Activated naive CD8-positive, alpha-beta T cell treated with anti-CD3 and anti-CD28 coated beads, Interleukin-2, amount 10 ng/mL, durations not matched to agents 7 days and 5 days (primary cell): ENCODE results near the gene PDE8A. TPM values are rescaled to one million over a fixed set of nuclear protein-coding genes. Genes with fewer than 3 reads are reported as not detected.

ENCODE experiments used
- ATAC-seq: fragments of 150-1000 bp; cut with Tn5 transposase; one replicate; pipeline ENCODE4 v1.10.0; 2021; ENCODE audit warnings: low read depth, moderate library complexity
- POLR2A ChIA-PET: fragments of 350-600 bp; sonication (Branson Sonifier 250); formaldehyde crosslinking; loops from one replicate; lab custom pipeline; 2021; ENCODE audit warnings: antibody characterized with exemption; lab: Charles Lee
- DNase-seq: peaks from one replicate; pipeline ENCODE4 v3.0.0; 2021
- H3K27ac Mint-ChIP-seq: one replicate; pipeline ENCODE4 v1.8.0; 2022; ENCODE audit warnings: mild to moderate bottlenecking, mixed read lengths
- H3K27me3 Mint-ChIP-seq: one replicate; pipeline ENCODE4 v1.8.0; 2022; ENCODE audit warnings: mild to moderate bottlenecking, moderate library complexity, mixed read lengths
- H3K36me3 Mint-ChIP-seq: one replicate; pipeline ENCODE4 v1.8.0; 2021; ENCODE audit warnings: mild to moderate bottlenecking, mixed read lengths
- H3K4me1 Mint-ChIP-seq: one replicate; pipeline ENCODE4 v1.8.0; 2021; ENCODE audit warnings: mixed read lengths
- H3K4me3 Mint-ChIP-seq: one replicate; pipeline ENCODE4 v1.8.0; 2022; ENCODE audit warnings: mild to moderate bottlenecking, moderate library complexity, mixed read lengths
- H3K9me3 Mint-ChIP-seq: one replicate; pipeline ENCODE4 v1.8.0; 2021; ENCODE audit warnings: mixed read lengths
- total RNA-seq, 2 experiments: library from RNA; stranded (reverse); gene quantifications; one replicate each; pipeline ENCODE4 v1.2.3, GENCODE V29; 2021

Gene PDE8A
- total RNA-seq, result 10 to 100 TPM; 22.3 to 27.7 TPM

GRCh38 chr15:84981711-84982300, at the start of gene PDE8A:
PDE8A (plus strand) TSS chr15:84981856; CDS start chr15:84982163, 307 bp downstream.
- ATAC-seq (peak; percentile 11), DNase-seq (peak; percentile 76)
- Mint-ChIP-seq H3K9me3 (no peaks in the 10 kb centered on the region), H3K4me1 (peaks cover 43% of the 10 kb centered on the region), H3K4me3 (peak within 1 kb of the TSS; percentile 96), H3K27ac (peak within 1 kb of the TSS; percentile 95), H3K36me3 (no peaks in the 10 kb centered on the region), H3K27me3 (peaks cover 7% of the 10 kb centered on the region)
- POLR2A ChIA-PET, result interaction anchor here (0.5 to 1.7 kb wide), 6 partner anchors 8 to 411 kb away, joined by 3 to 7 read pairs (median 4); no protein-coding TSS in a partner anchor

- no peak overlapping the region for H3K27ac Mint-ChIP-seq
- H3K9me3 Mint-ChIP-seq, result no peaks in the 10 kb centered on the region
- DNase-seq (no peak), ATAC-seq (no peak)
- POLR2A ChIA-PET, result no interaction called here
- H3K4me3 Mint-ChIP-seq, result no peak overlapping the region
- no peaks in the 10 kb centered on the region for H3K36me3 Mint-ChIP-seq
- peaks cover 3% of the 10 kb centered on the region for H3K4me1 Mint-ChIP-seq
- peaks cover 22% of the 10 kb centered on the region for H3K27me3 Mint-ChIP-seq
Observed at GRCh38 chr15:84934942-84935729, 46.5 kb upstream of the PDE8A start.

- no peak overlapping the region for H3K4me3 Mint-ChIP-seq
- DNase-seq, result no peak
- H3K36me3 Mint-ChIP-seq, result no peaks in the 10 kb centered on the region
- peaks cover 27% of the 10 kb centered on the region for H3K27me3 Mint-ChIP-seq
- H3K9me3 Mint-ChIP-seq, result no peaks in the 10 kb centered on the region
- H3K27ac Mint-ChIP-seq, result no peak overlapping the region
- peaks cover 3% of the 10 kb centered on the region for H3K4me1 Mint-ChIP-seq
- no peak for ATAC-seq
- POLR2A ChIA-PET, result no interaction called here
Observed at GRCh38 chr15:84937144-84937543, 44.5 kb upstream of the PDE8A start.

GRCh38 chr15:84938726-84939125, 42.9 kb upstream of the PDE8A start:
- ATAC-seq (no peak), DNase-seq (no peak)
- Mint-ChIP-seq H3K9me3 (no peaks in the 10 kb centered on the region), H3K27me3 (peaks cover 29% of the 10 kb centered on the region), H3K4me3 (no peak overlapping the region), H3K4me1 (peaks cover 3% of the 10 kb centered on the region), H3K27ac (no peak overlapping the region), H3K36me3 (no peaks in the 10 kb centered on the region)
- POLR2A ChIA-PET, result no interaction called here

GRCh38 chr15:84940399-84940798, 41.3 kb upstream of the PDE8A start:
- no peak for ATAC-seq
- Mint-ChIP-seq H3K4me3 (no peak overlapping the region), H3K36me3 (no peaks in the 10 kb centered on the region), H3K27ac (no peak overlapping the region), H3K4me1 (peaks cover 4% of the 10 kb centered on the region), H3K27me3 (peaks cover 29% of the 10 kb centered on the region), H3K9me3 (no peaks in the 10 kb centered on the region)
- DNase-seq, result no peak
- POLR2A ChIA-PET, result no interaction called here

- POLR2A ChIA-PET, result no interaction called here
Observed at GRCh38 chr15:84942456-84942855, 39.2 kb upstream of the PDE8A start.

GRCh38 chr15:84944311-84944710, 37.3 kb upstream of the PDE8A start:
- H3K27me3 Mint-ChIP-seq, result peaks cover 11% of the 10 kb centered on the region
- no peak overlapping the region for H3K4me3 Mint-ChIP-seq
- no peaks in the 10 kb centered on the region for H3K36me3 Mint-ChIP-seq
- ATAC-seq (no peak), DNase-seq (no peak)
- POLR2A ChIA-PET, result no interaction called here
- H3K4me1 Mint-ChIP-seq, result peaks cover 3% of the 10 kb centered on the region
- H3K27ac Mint-ChIP-seq, result no peak overlapping the region
- H3K9me3 Mint-ChIP-seq, result no peaks in the 10 kb centered on the region

More at GRCh38 chr15:84942456-84942855, 39.2 kb upstream of the PDE8A start:
- no peak for DNase-seq
- Mint-ChIP-seq H3K27me3 (peaks cover 26% of the 10 kb centered on the region), H3K4me3 (no peak overlapping the region), H3K27ac (no peak overlapping the region), H3K4me1 (peaks cover 3% of the 10 kb centered on the region), H3K36me3 (no peaks in the 10 kb centered on the region), H3K9me3 (no peaks in the 10 kb centered on the region)
- ATAC-seq, result no peak

GRCh38 chr15:84944861-84945260, 36.8 kb upstream of the PDE8A start:
- ATAC-seq, result no peak
- H3K36me3 Mint-ChIP-seq, result no peaks in the 10 kb centered on the region
- peaks cover 3% of the 10 kb centered on the region for H3K4me1 Mint-ChIP-seq
- no peak overlapping the region for H3K27ac Mint-ChIP-seq
- no peak overlapping the region for H3K4me3 Mint-ChIP-seq
- no peaks in the 10 kb centered on the region for H3K9me3 Mint-ChIP-seq
- POLR2A ChIA-PET, result no interaction called here
- DNase-seq, result no peak
- H3K27me3 Mint-ChIP-seq, result peaks cover 13% of the 10 kb centered on the region

GRCh38 chr15:84946772-84947489, 34.7 kb upstream of the PDE8A start:
- H3K27ac Mint-ChIP-seq, result no peak overlapping the region
- ATAC-seq, result no peak
- H3K9me3 Mint-ChIP-seq, result no peaks in the 10 kb centered on the region
- no peak overlapping the region for H3K4me3 Mint-ChIP-seq
- no peaks in the 10 kb centered on the region for H3K36me3 Mint-ChIP-seq
- POLR2A ChIA-PET, result no interaction called here
- H3K4me1 Mint-ChIP-seq, result peaks cover 3% of the 10 kb centered on the region
- DNase-seq, result no peak
- peaks cover 10% of the 10 kb centered on the region for H3K27me3 Mint-ChIP-seq

GRCh38 chr15:84947947-84948830, 33.5 kb upstream of the PDE8A start:
- DNase-seq, result no peak
- no peaks in the 10 kb centered on the region for H3K36me3 Mint-ChIP-seq
- H3K27ac Mint-ChIP-seq, result no peak overlapping the region
- H3K9me3 Mint-ChIP-seq, result no peaks in the 10 kb centered on the region
- H3K4me1 Mint-ChIP-seq, result peaks cover 3% of the 10 kb centered on the region
- POLR2A ChIA-PET, result no interaction called here
- H3K27me3 Mint-ChIP-seq, result peaks cover 8% of the 10 kb centered on the region
- no peak for ATAC-seq
- no peak overlapping the region for H3K4me3 Mint-ChIP-seq

GRCh38 chr15:84949043-84949442, 32.6 kb upstream of the PDE8A start:
- POLR2A ChIA-PET, result no interaction called here
- Mint-ChIP-seq H3K4me1 (peaks cover 3% of the 10 kb centered on the region), H3K9me3 (no peaks in the 10 kb centered on the region), H3K36me3 (no peaks in the 10 kb centered on the region), H3K27ac (no peak overlapping the region), H3K27me3 (peaks cover 8% of the 10 kb centered on the region), H3K4me3 (no peak overlapping the region)
- ATAC-seq (no peak), DNase-seq (no peak)

- Mint-ChIP-seq H3K9me3 (no peaks in the 10 kb centered on the region), H3K36me3 (no peaks in the 10 kb centered on the region), H3K4me1 (peaks cover 3% of the 10 kb centered on the region), H3K27ac (no peak overlapping the region), H3K27me3 (peaks cover 8% of the 10 kb centered on the region), H3K4me3 (no peak overlapping the region)
- DNase-seq, result no peak
- ATAC-seq, result no peak
- POLR2A ChIA-PET, result interaction anchor here (0.6 kb wide), 1 partner anchor 365 kb away, joined by 4 read pairs; no protein-coding TSS in a partner anchor
Observed at GRCh38 chr15:84949845-84950569, 31.6 kb upstream of the PDE8A start.
